Sigmoid colon (tissue), 7 donors: Measurements from ENCODE around the gene TXNL4A. TPM values are rescaled to one million over a fixed set of nuclear protein-coding genes. Genes with fewer than 3 reads are reported as not detected.

Experiments used
- DNase-seq: peaks from one replicate; pipeline ENCODE4 v3.0.0-alpha.2; 2019
- H3K27ac ChIP-seq, 4 donors: fragments of 200-600 bp; sonication (generic); one replicate each; pipeline ENCODE4 v1.5.1; 2016 to 2019; ENCODE audit warnings: mild to moderate bottlenecking in 1 of 4
- H3K27me3 ChIP-seq, 3 donors: fragments of 200-600 bp; sonication (generic); one replicate each; pipeline ENCODE4 v1.5.1; 2019; ENCODE audit warnings: mild to moderate bottlenecking in 1 of 3
- H3K36me3 ChIP-seq, 4 donors: fragments of 200-600 bp; sonication (generic); one replicate each; pipeline ENCODE4 v1.5.1; 2016 to 2019
- H3K4me1 ChIP-seq, 4 donors: fragments of 200-600 bp; sonication (generic); one replicate each; pipeline ENCODE4 v1.5.1; 2017 to 2019
- H3K4me3 ChIP-seq, 4 donors: fragments of 200-600 bp; sonication (generic); one replicate each; pipeline ENCODE4 v1.5.1; 2017 to 2019; ENCODE audit warnings: mild to moderate bottlenecking in 2 of 4, moderate library complexity in 1 of 4
- H3K9me3 ChIP-seq, 4 donors: fragments of 200-600 bp in 3 of 4; sonication (generic) in 3 of 4; one replicate each; pipeline versions ENCODE4 v1.5.1 to v1.6.1; 2013 to 2019
- CTCF ChIP-seq, 4 experiments: fragments of 450-650 bp in 3 of 4; fragments of 200-600 bp in 1 of 4; IDR thresholded peaks; one replicate each; pipeline ENCODE4 v1.5.1; 2016 to 2019; ENCODE audit warnings: antibody characterized with exemption in 4 of 4, mild to moderate bottlenecking in 3 of 4, moderate library complexity in 2 of 4
- EP300 ChIP-seq, 4 donors: sonication (generic); formaldehyde crosslinking; IDR thresholded peaks; one replicate each; pipeline ENCODE4 v1.6.1; 2017; ENCODE audit warnings: antibody characterized with exemption in 4 of 4
- POLR2A ChIP-seq, 2 donors: fragments of 450-650 bp; IDR thresholded peaks; one replicate each; pipeline ENCODE4 v1.6.1; 2016; ENCODE audit warnings: antibody characterized with exemption in 2 of 2, mild to moderate bottlenecking in 2 of 2, moderate library complexity in 2 of 2
- POLR2AphosphoS5 ChIP-seq, 4 donors: sonication (generic); formaldehyde crosslinking; IDR thresholded peaks; one replicate each; pipeline ENCODE4 v1.6.1; 2017; ENCODE audit warnings: antibody characterized with exemption in 4 of 4
- WGBS, 2 donors: extraction: QIAGEN DNeasy Blood & Tissue Kit; methylation state at CpG; one replicate each; pipeline ENCODE4 v1.1.7; 2013; 5-methylcytosine and 5-hydroxymethylcytosine counted together
- intact Hi-C: fragments of 100-400 bp; cut with DNase I; formaldehyde crosslinking; loops from one replicate; pipeline ENCODE4 v1.15.1; 2023
- polyA plus RNA-seq, 3 donors: library from polyadenylated mRNA; stranded (reverse); fragments of 200-250 nt; gene quantifications; one replicate each; pipeline ENCODE4 v1.2.3, GENCODE V29; 2013
- total RNA-seq, 4 donors: library from RNA; depleted of rRNA; stranded (reverse); fragments of >200 nt; gene quantifications; one replicate each; pipeline ENCODE4 v1.1.0, GENCODE V29; 2016
- donor health status: healthy with polysubstance abuse.
- donor health status: Bipolar disorder and iron deficiency.
- donor health status: healthy.

The TXNL4A gene
- total and polyA plus RNA-seq, 7 donors = 16.9 to 85.3 (median 32.9) TPM

GRCh38 chr18:79939096-79939495, 49.3 kb downstream of the TXNL4A start:
- TF ChIP-seq POLR2AphosphoS5 (IDR thresholded peaks at IDR 0.05) (no peak), CTCF (IDR thresholded peaks at IDR 0.05) (no peak), POLR2A (IDR thresholded peaks at IDR 0.05) (no peak), EP300 (IDR thresholded peaks at IDR 0.05) (no peak)
- H3K4me1 ChIP-seq = peaks cover 0 to 6% (median 1%) of the 10 kb centered on the region in 4 donors
- no peaks in the 10 kb centered on the region for H3K9me3 ChIP-seq
- peak overlapping the region in 1 of 4 donors; percentile 42 for H3K27ac ChIP-seq
- H3K27me3 ChIP-seq = no peaks in the 10 kb centered on the region
- H3K4me3 ChIP-seq = no peak overlapping the region
- intact Hi-C loops = no loop called here
- H3K36me3 ChIP-seq = peaks cover 4 to 65% (median 20%) of the 10 kb centered on the region in 4 donors
- peak; percentile 12 for DNase-seq
- 43 to 72% methylated on average over 5 of the region's 5 CpGs for WGBS, 2 donors

- no peaks in the 10 kb centered on the region for H3K27me3 ChIP-seq
- DNase-seq = peak; percentile 14
- no peak overlapping the region for H3K27ac ChIP-seq
- intact Hi-C loops = no loop called here
- peaks cover 4 to 65% (median 20%) of the 10 kb centered on the region in 4 donors for H3K36me3 ChIP-seq
- H3K4me1 ChIP-seq = peaks cover 0 to 3% (median 0%) of the 10 kb centered on the region in 4 donors
- H3K4me3 ChIP-seq = no peak overlapping the region
- no peak for TF ChIP-seq CTCF (IDR thresholded peaks at IDR 0.05)
- no peak for TF ChIP-seq POLR2A (IDR thresholded peaks at IDR 0.05)
- no peak for TF ChIP-seq EP300 (IDR thresholded peaks at IDR 0.05)
- no peak for TF ChIP-seq POLR2AphosphoS5 (IDR thresholded peaks at IDR 0.05)
- whole genome bisulfite sequencing, 2 donors = 35 to 84% methylated on average over 9 of the region's 9 CpGs
- no peaks in the 10 kb centered on the region for H3K9me3 ChIP-seq
These were observed 50.2 kb downstream of the TXNL4A start for GRCh38 chr18:79938196-79938595.

GRCh38 chr18:79937103-79937860, 51.1 kb downstream of the TXNL4A start:
- Histone ChIP-seq H3K36me3 (peaks cover 4 to 56% (median 14%) of the 10 kb centered on the region in 4 donors), H3K27me3 (no peaks in the 10 kb centered on the region), H3K4me1 (peaks cover 0 to 3% (median 0%) of the 10 kb centered on the region in 4 donors), H3K4me3 (no peak overlapping the region), H3K27ac (no peak overlapping the region), H3K9me3 (no peaks in the 10 kb centered on the region)
- WGBS, 2 donors = 94 to 97% methylated on average over 25 of the region's 25 CpGs
- TF ChIP-seq POLR2AphosphoS5 (IDR thresholded peaks at IDR 0.05) = no peak
- TF ChIP-seq POLR2A (IDR thresholded peaks at IDR 0.05) = no peak
- no peak for TF ChIP-seq CTCF (IDR thresholded peaks at IDR 0.05)
- no peak for TF ChIP-seq EP300 (IDR thresholded peaks at IDR 0.05)
- intact Hi-C loops = no loop called here
- peak; percentile 18 for DNase-seq

- H3K36me3 ChIP-seq = peaks cover under 1 to 50% (median 11%) of the 10 kb centered on the region in 4 donors
- 31 to 86% methylated on average over 12 of the region's 12 CpGs for WGBS, 2 donors
- peaks cover 0 to 3% (median 0%) of the 10 kb centered on the region in 4 donors for H3K4me1 ChIP-seq
- no peaks in the 10 kb centered on the region for H3K27me3 ChIP-seq
- TF ChIP-seq EP300 (IDR thresholded peaks at IDR 0.05) = no peak
- no peak for TF ChIP-seq CTCF (IDR thresholded peaks at IDR 0.05)
- no peak for TF ChIP-seq POLR2A (IDR thresholded peaks at IDR 0.05)
- TF ChIP-seq POLR2AphosphoS5 (IDR thresholded peaks at IDR 0.05) = no peak
- peak; percentile 33 for DNase-seq
- no peak overlapping the region for H3K4me3 ChIP-seq
- H3K27ac ChIP-seq = no peak overlapping the region
- intact Hi-C loops = no loop called here
- no peaks in the 10 kb centered on the region for H3K9me3 ChIP-seq
These were observed 51.7 kb downstream of the TXNL4A start for GRCh38 chr18:79936641-79937040.
